Stimulated activated CD4-positive, alpha-beta T cell treated with anti-CD3 and anti-CD28 coated beads, Interleukin-2, amount 100 ng/mL, for 24 hours (primary cell): ENCODE results near the gene TTC7B.

ENCODE experiments used
- DNase-seq, 2 donors: peaks; one replicate each; pipeline ENCODE4 v3.0.0-alpha.2; 2020

TTC7B gene

GRCh38 chr14:90587252-90587910, 228.8 kb downstream of the TTC7B start:
- no peak for DNase-seq

- DNase-seq: no peak
Measured at GRCh38 chr14:90585106-90585505, 231.1 kb downstream of the TTC7B start.

- no peak for DNase-seq
Measured at GRCh38 chr14:90583916-90584605, 232.2 kb downstream of the TTC7B start.

- no peak for DNase-seq
Measured at GRCh38 chr14:90583427-90583826, 232.8 kb downstream of the TTC7B start.

- DNase-seq: no peak
Measured at GRCh38 chr14:90582166-90582565, 234.1 kb downstream of the TTC7B start.

GRCh38 chr14:90581745-90582144, 234.5 kb downstream of the TTC7B start:
- no peak for DNase-seq

GRCh38 chr14:90580377-90581335, 235.6 kb downstream of the TTC7B start:
- no peak for DNase-seq

- DNase-seq: no peak
Measured at GRCh38 chr14:90579816-90580215, 236.4 kb downstream of the TTC7B start.

- DNase-seq: no peak
Measured at GRCh38 chr14:90579088-90579487, 237.1 kb downstream of the TTC7B start.

GRCh38 chr14:90578283-90578985, 237.8 kb downstream of the TTC7B start:
- DNase-seq: no peak

GRCh38 chr14:90577661-90578282, 238.5 kb downstream of the TTC7B start:
- no peak for DNase-seq

GRCh38 chr14:90576981-90577660, 239.1 kb downstream of the TTC7B start:
- no peak for DNase-seq

GRCh38 chr14:90576581-90576980, 239.6 kb downstream of the TTC7B start:
- no peak for DNase-seq

- no peak for DNase-seq
Measured at GRCh38 chr14:90575781-90576180, 240.4 kb downstream of the TTC7B start.

- DNase-seq: no peak
Measured at GRCh38 chr14:90575336-90575735, 240.9 kb downstream of the TTC7B start.

- no peak for DNase-seq
Measured at GRCh38 chr14:90574188-90575131, 241.8 kb downstream of the TTC7B start.

- DNase-seq: no peak
Measured at GRCh38 chr14:90573385-90574105, 242.7 kb downstream of the TTC7B start.

GRCh38 chr14:90572441-90573150, 243.6 kb downstream of the TTC7B start:
- no peak for DNase-seq
